Omental fat pad (tissue), 4 donors: ENCODE results near the gene HES5. TPM values are rescaled to one million over a fixed set of nuclear protein-coding genes. Genes with fewer than 3 reads are reported as not detected.

Experiments
- ATAC-seq: fragments of 150-250 bp; one replicate; pipeline ENCODE4 v1.9.1; 2016; ENCODE audit warnings: mild to moderate bottlenecking, moderate library complexity; ENCODE audit not compliant: low FRiP score
- DNase-seq: peaks from one replicate; pipeline ENCODE4 v3.0.0-alpha.2; 2019; ENCODE audit warnings: low spot score
- total RNA-seq, 4 donors: library from RNA; depleted of rRNA; stranded (reverse); fragments of >200 nt; gene quantifications; one replicate each; pipeline ENCODE4 v1.1.0, GENCODE V29; 2016
- TF ChIP-seq, protein P1 (sequence below), 3 donors: fragments of 450-650 bp; IDR thresholded peaks; one replicate each; pipeline ENCODE4 v1.5.1; 2016 to 2017; ENCODE audit warnings: antibody characterized with exemption in 3 of 3, mild to moderate bottlenecking in 3 of 3, moderate library complexity in 2 of 3

The HES5 gene
- total RNA-seq, 4 donors from 2014 or later = not detected

GRCh38 chr1:2496087-2496622, 33.9 kb downstream of the HES5 start:
- TF ChIP-seq, protein P1, sequence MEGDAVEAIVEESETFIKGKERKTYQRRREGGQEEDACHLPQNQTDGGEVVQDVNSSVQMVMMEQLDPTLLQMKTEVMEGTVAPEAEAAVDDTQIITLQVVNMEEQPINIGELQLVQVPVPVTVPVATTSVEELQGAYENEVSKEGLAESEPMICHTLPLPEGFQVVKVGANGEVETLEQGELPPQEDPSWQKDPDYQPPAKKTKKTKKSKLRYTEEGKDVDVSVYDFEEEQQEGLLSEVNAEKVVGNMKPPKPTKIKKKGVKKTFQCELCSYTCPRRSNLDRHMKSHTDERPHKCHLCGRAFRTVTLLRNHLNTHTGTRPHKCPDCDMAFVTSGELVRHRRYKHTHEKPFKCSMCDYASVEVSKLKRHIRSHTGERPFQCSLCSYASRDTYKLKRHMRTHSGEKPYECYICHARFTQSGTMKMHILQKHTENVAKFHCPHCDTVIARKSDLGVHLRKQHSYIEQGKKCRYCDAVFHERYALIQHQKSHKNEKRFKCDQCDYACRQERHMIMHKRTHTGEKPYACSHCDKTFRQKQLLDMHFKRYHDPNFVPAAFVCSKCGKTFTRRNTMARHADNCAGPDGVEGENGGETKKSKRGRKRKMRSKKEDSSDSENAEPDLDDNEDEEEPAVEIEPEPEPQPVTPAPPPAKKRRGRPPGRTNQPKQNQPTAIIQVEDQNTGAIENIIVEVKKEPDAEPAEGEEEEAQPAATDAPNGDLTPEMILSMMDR (IDR thresholded peaks at IDR 0.05) = no peak

DNA sequence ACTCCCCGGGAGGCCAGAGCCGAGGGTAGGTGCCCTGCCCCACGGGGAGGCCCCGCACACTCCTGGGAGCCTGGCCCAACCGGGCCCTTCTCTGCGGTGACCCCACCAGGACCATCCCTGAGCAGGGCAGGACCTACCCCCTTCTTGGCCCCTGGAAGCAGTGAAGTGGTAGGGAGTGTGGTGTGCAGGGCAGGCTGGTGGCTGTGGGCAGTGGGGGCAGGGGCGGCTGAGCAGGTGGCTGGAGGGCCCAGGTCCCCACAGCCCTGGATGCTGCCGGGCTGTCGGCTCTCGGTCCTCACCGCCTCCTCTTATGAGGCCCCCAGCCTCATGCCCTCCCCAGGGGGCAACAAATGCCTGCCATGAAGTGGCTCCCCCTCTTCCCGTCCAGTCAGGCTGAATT, 34.5 kb downstream of the HES5 start:
- no peak for DNase-seq
- no peak for ATAC-seq
- TF ChIP-seq, protein P1 (IDR thresholded peaks at IDR 0.05) = no peak

More at GRCh38 chr1:2496087-2496622, 33.9 kb downstream of the HES5 start:
- no peak for ATAC-seq
- DNase-seq = no peak

- no peak for ATAC-seq
- DNase-seq = no peak
- TF ChIP-seq, protein P1 (IDR thresholded peaks at IDR 0.05) = no peak
These were observed 35.0 kb downstream of the HES5 start for GRCh38 chr1:2495026-2495425.

GRCh38 chr1:2494323-2494693, 35.8 kb downstream of the HES5 start:
- TF ChIP-seq, protein P1 (IDR thresholded peaks at IDR 0.05) = no peak
- ATAC-seq (peak; percentile 70), DNase-seq (no peak)

DNA sequence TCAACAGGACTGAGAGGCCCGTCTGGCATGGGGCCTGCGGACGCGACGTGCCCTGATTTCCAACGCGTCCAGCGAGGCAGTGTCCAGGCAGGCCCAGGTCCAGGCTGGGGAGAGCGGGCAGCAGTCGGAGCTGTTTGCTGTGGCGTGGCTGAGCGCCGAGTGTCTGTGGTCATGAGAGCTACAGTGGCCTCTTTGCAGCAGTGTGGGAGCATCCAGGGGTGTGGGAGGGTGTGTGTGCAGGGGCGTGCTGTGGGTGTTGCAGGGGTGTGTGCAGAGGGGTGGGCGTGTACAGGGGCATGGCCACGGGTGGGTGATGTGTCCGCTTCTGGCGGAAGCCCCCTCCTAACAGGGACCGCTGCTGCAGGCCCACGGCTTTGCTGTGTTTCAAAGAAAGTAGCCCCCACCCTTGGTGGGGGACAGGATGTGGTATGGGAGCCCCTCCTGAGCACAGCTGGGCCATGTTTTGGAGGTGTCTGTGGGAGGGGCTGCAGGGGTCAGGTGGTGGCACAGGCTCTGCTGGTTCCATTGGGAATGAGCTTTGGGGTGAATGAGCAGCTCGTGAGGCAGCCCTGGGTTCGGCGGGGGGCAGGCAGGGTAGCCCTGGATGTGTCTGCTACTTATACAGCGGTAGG, 36.3 kb downstream of the HES5 start:
- DNase-seq = no peak
- ATAC-seq = no peak

GRCh38 chr1:2493218-2493617, 36.8 kb downstream of the HES5 start:
- DNase-seq (no peak), ATAC-seq (no peak)
- TF ChIP-seq, protein P1 (IDR thresholded peaks at IDR 0.05) = no peak

More for the DNA sequence above, 36.3 kb downstream of the HES5 start:
- TF ChIP-seq, protein P1 (IDR thresholded peaks at IDR 0.05) = no peak

- DNase-seq (no peak), ATAC-seq (no peak)
- TF ChIP-seq, protein P1 (IDR thresholded peaks at IDR 0.05) = no peak
These were observed 38.0 kb downstream of the HES5 start for GRCh38 chr1:2492091-2492490.
